Measurements from ENCODE around the gene CDK4.

Gene CDK4

DNA sequence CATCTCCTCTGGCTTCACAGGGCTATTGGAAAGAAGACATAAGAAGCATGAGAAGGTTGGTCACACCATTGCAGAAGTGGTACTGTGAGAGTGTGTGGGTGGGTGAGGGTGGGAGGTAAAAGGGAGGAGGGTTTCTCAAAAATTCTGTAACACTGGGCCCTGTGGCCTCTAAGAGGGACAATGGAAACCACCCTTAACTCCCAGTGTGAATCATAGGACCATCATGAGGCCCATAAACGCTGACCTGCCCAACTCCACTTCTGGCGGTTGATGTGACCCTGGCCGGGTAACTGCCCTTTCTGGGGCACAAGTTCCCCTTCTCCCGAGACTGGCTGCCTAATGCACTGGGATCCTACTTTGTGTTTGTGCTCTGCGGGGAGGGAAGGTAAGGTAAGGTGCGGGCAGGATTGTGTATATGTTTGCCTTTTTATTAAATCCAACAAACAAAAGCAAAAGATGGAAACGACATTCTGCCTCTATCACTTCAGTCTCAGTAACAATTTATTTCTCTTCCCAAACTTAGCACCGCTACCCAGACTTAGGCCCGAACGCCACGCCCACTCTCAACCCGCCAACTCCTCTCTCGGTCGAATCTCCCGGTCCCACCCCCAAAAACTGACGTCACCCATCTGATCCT lies 19.2 kb upstream of the CDK4 start:
- peaks cover 4% of the 10 kb centered on the region for H3K36me3 ChIP-seq (ENCODE audit: control insufficient read depth, insufficient read depth, low read length)
- TF ChIP-seq, protein P1, sequence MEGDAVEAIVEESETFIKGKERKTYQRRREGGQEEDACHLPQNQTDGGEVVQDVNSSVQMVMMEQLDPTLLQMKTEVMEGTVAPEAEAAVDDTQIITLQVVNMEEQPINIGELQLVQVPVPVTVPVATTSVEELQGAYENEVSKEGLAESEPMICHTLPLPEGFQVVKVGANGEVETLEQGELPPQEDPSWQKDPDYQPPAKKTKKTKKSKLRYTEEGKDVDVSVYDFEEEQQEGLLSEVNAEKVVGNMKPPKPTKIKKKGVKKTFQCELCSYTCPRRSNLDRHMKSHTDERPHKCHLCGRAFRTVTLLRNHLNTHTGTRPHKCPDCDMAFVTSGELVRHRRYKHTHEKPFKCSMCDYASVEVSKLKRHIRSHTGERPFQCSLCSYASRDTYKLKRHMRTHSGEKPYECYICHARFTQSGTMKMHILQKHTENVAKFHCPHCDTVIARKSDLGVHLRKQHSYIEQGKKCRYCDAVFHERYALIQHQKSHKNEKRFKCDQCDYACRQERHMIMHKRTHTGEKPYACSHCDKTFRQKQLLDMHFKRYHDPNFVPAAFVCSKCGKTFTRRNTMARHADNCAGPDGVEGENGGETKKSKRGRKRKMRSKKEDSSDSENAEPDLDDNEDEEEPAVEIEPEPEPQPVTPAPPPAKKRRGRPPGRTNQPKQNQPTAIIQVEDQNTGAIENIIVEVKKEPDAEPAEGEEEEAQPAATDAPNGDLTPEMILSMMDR (IDR thresholded peaks at IDR 0.05; ENCODE audit: insufficient read depth, low read length, poor library complexity, severe bottlenecking), result no peak
- no peaks in the 10 kb centered on the region; the same call in 1 of the 2 replicates for H3K27me3 ChIP-seq (replicated peaks; ENCODE audit: control insufficient read depth, insufficient read depth, low read length)
- peak overlapping the region; percentile 78 for H3K4me3 ChIP-seq (replicated peaks; ENCODE audit: low read depth, low read length)
- no peak for DNase-seq (ENCODE audit: extremely low read depth, insufficient read length)

DNA sequence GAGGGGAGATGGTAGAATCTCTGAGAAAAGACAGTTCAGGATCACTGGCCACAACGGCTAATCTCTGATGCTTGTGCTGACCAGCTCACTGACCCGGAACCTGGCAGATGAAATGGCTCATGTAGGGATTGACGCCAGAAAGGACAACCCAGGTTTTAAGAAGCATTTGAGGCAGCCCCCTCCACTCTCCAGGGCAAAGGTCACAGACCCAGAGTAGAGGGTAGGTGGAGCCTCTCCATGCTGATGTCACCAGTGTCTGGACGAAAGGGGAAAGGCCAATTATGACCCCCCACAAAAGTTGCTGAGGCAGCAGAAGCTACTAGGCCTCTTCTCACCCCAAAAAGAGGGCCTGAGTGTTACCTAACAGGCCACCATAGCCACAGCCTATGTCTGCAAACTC lies 18.6 kb upstream of the CDK4 start:
- Histone ChIP-seq H3K36me3 (ENCODE audit: control insufficient read depth, insufficient read depth, low read length) (peaks cover 4% of the 10 kb centered on the region), H3K4me3 (replicated peaks; ENCODE audit: low read depth, low read length) (no peak overlapping the region; the same call in 1 of the 2 replicates), H3K27me3 (replicated peaks; ENCODE audit: control insufficient read depth, insufficient read depth, low read length) (no peaks in the 10 kb centered on the region; the same call in 1 of the 2 replicates)
- TF ChIP-seq, protein P1 (IDR thresholded peaks at IDR 0.05; ENCODE audit: insufficient read depth, low read length, poor library complexity, severe bottlenecking), result no peak
- DNase-seq (ENCODE audit: extremely low read depth, insufficient read length), result no peak

DNA sequence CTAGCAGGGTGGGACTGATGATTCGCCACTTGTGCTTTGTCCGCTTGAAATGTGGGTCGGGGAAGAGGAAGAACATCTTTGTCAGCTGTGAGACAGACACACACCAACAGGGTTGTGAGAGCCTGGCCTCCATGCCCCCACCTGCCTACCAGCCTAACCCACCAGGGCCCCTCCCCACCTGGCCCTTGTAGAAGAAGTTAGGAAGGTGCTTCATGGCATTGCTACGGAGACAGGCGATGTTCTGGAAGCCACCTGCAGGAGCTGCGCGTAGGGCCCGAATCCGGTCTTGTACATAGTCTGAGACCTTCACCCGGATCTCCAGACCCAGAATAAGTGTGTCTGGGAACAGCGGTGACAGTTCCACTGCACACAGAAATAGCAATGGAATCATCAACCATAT lies 17.5 kb upstream of the CDK4 start:
- H3K36me3 ChIP-seq (ENCODE audit: control insufficient read depth, insufficient read depth, low read length), result peaks cover 4% of the 10 kb centered on the region
- no peak for DNase-seq (ENCODE audit: extremely low read depth, insufficient read length)
- TF ChIP-seq, protein P1 (IDR thresholded peaks at IDR 0.05; ENCODE audit: insufficient read depth, low read length, poor library complexity, severe bottlenecking), result no peak
- no peaks in the 10 kb centered on the region; the same call in 1 of the 2 replicates for H3K27me3 ChIP-seq (replicated peaks; ENCODE audit: control insufficient read depth, insufficient read depth, low read length)
- H3K4me3 ChIP-seq (replicated peaks; ENCODE audit: low read depth, low read length), result no peak overlapping the region

DNA sequence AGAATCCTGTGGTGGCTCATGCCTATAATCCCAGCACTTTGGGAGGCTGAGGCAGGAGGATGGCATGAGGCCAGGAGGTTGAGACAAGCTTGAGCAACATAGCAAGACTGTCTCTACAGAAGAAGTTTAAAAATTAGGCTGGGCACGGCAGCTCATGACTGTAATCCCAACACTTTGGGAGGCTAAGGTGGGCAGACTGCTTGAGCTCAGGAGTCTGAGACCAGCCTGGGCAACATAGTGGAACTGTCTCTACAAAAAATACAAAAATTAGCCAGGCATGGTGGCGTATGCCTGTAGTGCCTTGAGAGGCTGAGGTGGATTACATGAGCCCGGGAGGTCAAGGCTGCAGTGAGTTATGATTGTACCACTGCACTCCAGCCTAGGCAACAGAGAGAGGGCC lies 15.8 kb upstream of the CDK4 start:
- peaks cover 4% of the 10 kb centered on the region for H3K36me3 ChIP-seq (ENCODE audit: control insufficient read depth, insufficient read depth, low read length)
- H3K4me3 ChIP-seq (replicated peaks; ENCODE audit: low read depth, low read length), result no peak overlapping the region
- H3K27me3 ChIP-seq (replicated peaks; ENCODE audit: control insufficient read depth, insufficient read depth, low read length), result no peaks in the 10 kb centered on the region; the same call in 1 of the 2 replicates
- DNase-seq (ENCODE audit: extremely low read depth, insufficient read length), result no peak
- TF ChIP-seq, protein P1 (IDR thresholded peaks at IDR 0.05; ENCODE audit: insufficient read depth, low read length, poor library complexity, severe bottlenecking), result no peak

DNA sequence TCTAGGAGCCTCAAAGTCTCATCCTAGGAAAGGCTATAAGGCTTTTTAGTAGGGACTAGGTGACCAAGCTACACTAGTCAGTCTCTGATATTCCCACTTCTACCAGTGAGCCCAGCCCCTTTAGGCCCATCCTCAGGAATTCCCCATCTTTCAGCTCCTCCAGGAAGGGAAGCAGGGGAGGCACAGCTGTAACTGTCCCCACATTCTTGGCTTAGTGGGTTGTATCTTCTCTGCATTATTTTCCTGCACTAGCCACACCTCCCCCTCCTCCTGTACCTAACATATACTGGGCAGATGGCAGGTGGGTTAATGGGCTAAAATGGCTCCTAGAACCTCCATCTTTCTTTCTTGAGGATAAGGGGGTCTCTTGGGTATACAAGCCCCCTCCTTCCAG lies 15.2 kb upstream of the CDK4 start:
- TF ChIP-seq, protein P1 (IDR thresholded peaks at IDR 0.05; ENCODE audit: insufficient read depth, low read length, poor library complexity, severe bottlenecking), result no peak
- no peak overlapping the region for H3K4me3 ChIP-seq (replicated peaks; ENCODE audit: low read depth, low read length)
- peaks cover 4% of the 10 kb centered on the region for H3K36me3 ChIP-seq (ENCODE audit: control insufficient read depth, insufficient read depth, low read length)
- DNase-seq (ENCODE audit: extremely low read depth, insufficient read length), result no peak
- H3K27me3 ChIP-seq (replicated peaks; ENCODE audit: control insufficient read depth, insufficient read depth, low read length), result no peaks in the 10 kb centered on the region; the same call in 1 of the 2 replicates

Measured in GM06990 (cell line).